Spleen (tissue), 7 donors: ENCODE results near the gene PAPOLB.

Source experiments
- POLR2A ChIP-seq, 3 donors: fragments of 450-650 bp; IDR thresholded peaks; one replicate each; pipeline ENCODE4 v1.5.1; 2017; ENCODE audit warnings: antibody characterized with exemption in 3 of 3, mild to moderate bottlenecking in 1 of 3
- POLR2AphosphoS5 ChIP-seq, 3 donors: sonication (generic); formaldehyde crosslinking; IDR thresholded peaks; one replicate each; pipeline ENCODE4 v1.5.1; 2017; ENCODE audit warnings: antibody characterized with exemption in 3 of 3
- TF ChIP-seq, protein P1 (sequence below), 11 experiments: fragments of 200-600 bp in 7 of 11; fragments of 450-650 bp in 4 of 11; sonication (generic) in 4 of 11; IDR thresholded peaks in 8 of 11; conservative IDR thresholded peaks in 3 of 11; 1 replicate in 7 of 11; 2 replicates in 4 of 11; pipeline versions ENCODE4 v1.4.0 to v1.8.0; 2016 to 2021; ENCODE audit warnings: antibody characterized with exemption in 11 of 11, inconsistent platforms in 4 of 11, mild to moderate bottlenecking in 1 of 11
- donor health status: DM: no; HTN: no; CAD: no; lungs with moderate emphysema.
- donor health status: DM: no; HTN: no; CAD: no.
- donor health status: DM: no; HTN: no; CAD: no.

DNA sequence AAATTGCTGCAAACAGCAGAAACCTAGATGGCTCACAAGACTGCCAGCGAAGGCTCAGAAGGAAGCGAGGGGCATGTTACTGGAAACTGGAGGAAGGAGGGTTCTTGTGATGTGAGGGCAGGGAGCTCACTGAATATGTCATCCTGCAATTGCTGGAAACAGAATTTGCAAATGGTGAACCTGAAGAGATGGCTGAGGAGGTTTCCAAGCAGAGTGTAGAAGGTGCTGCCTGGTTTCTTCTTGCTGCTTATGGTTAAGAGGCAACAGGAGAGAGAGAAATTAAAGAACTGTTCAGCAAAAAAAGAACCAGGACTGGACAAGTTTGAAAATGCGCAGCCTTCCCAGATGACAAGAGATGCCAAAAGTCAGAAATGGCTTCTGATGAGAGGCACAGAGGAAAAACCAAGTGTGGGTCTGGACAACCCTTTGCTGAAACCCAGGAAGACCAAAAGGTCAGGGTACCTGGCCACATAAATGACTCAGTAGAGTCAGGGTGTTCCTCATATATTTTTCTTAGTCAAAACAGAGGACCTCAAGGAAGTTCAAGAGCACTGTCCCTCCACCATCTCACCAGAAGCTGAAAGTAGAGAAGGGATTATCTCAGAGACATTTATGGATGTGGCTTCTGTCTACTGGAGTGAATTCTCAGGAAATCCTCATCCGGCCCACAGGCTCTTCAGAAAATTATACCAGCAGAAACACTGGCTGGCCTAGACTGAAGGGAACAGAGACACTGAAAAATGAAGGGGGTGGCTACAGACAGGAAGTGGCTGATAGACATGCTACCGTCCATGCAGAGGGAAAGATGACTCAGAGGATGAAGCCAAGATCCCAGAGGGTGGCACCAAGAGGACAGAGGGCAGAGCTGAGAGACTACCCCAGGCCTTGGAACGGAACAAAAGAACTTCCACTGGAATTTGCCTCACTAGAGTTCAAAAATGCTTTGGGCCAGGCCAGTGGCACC is 10.1 kb downstream of the PAPOLB start:
- TF ChIP-seq, protein P1, sequence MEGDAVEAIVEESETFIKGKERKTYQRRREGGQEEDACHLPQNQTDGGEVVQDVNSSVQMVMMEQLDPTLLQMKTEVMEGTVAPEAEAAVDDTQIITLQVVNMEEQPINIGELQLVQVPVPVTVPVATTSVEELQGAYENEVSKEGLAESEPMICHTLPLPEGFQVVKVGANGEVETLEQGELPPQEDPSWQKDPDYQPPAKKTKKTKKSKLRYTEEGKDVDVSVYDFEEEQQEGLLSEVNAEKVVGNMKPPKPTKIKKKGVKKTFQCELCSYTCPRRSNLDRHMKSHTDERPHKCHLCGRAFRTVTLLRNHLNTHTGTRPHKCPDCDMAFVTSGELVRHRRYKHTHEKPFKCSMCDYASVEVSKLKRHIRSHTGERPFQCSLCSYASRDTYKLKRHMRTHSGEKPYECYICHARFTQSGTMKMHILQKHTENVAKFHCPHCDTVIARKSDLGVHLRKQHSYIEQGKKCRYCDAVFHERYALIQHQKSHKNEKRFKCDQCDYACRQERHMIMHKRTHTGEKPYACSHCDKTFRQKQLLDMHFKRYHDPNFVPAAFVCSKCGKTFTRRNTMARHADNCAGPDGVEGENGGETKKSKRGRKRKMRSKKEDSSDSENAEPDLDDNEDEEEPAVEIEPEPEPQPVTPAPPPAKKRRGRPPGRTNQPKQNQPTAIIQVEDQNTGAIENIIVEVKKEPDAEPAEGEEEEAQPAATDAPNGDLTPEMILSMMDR (IDR thresholded peaks at IDR 0.05 in 8 of 11, conservative IDR thresholded peaks at IDR 0.05 in 3 of 11), result no peak
- TF ChIP-seq POLR2A (IDR thresholded peaks at IDR 0.05) (no peak), POLR2AphosphoS5 (IDR thresholded peaks at IDR 0.05) (no peak)
